Osteocyte (in vitro differentiated cells): ENCODE data around the gene INAVA. TPM values are rescaled to one million over a fixed set of nuclear protein-coding genes. Genes with fewer than 3 reads are reported as not detected.

Experiments
- DNase-seq: peaks from one replicate; pipeline ENCODE4 v3.0.0; 2021; ENCODE audit warnings: mixed read lengths; ENCODE audit not compliant: unreplicated experiment; ENCODE audit errors: extremely low spot score
- H3K27ac Mint-ChIP-seq: one replicate; pipeline ENCODE4 v1.8.0; 2021; ENCODE audit warnings: mild to moderate bottlenecking, mixed read lengths; ENCODE audit not compliant: unreplicated experiment
- H3K27me3 Mint-ChIP-seq: one replicate; pipeline ENCODE4 v1.8.0; 2021; ENCODE audit warnings: mixed read lengths; ENCODE audit not compliant: unreplicated experiment
- H3K36me3 Mint-ChIP-seq: one replicate; pipeline ENCODE4 v1.8.0; 2021; ENCODE audit warnings: mixed read lengths; ENCODE audit not compliant: unreplicated experiment
- H3K4me1 Mint-ChIP-seq: one replicate; pipeline ENCODE4 v1.8.0; 2021; ENCODE audit warnings: mixed read lengths; ENCODE audit not compliant: unreplicated experiment
- H3K4me3 Mint-ChIP-seq: one replicate; pipeline ENCODE4 v1.8.0; 2021; ENCODE audit warnings: mild to moderate bottlenecking, moderate library complexity, mixed read lengths; ENCODE audit not compliant: unreplicated experiment
- H3K9me3 Mint-ChIP-seq: one replicate; pipeline ENCODE4 v1.8.0; 2021; ENCODE audit warnings: mixed read lengths; ENCODE audit not compliant: unreplicated experiment
- CTCF ChIP-seq: fragments of 200-600 bp; sonication (generic); IDR thresholded peaks from 2 replicates; pipeline ENCODE4 v1.5.0; 2021; ENCODE audit warnings: antibody characterized with exemption, mild to moderate bottlenecking, moderate library complexity
- total RNA-seq: library from RNA; stranded (reverse); gene quantifications from 2 replicates; pipeline ENCODE4 v1.2.1, GENCODE V29; 2021

INAVA gene
- total RNA-seq, 1 donor from 2014 or later = 2.0 TPM

- TF ChIP-seq CTCF = no peak
- Mint-ChIP-seq H3K4me3 (no peak overlapping the region), H3K36me3 (no peaks in the 10 kb centered on the region), H3K4me1 (peaks cover 15% of the 10 kb centered on the region), H3K9me3 (no peaks in the 10 kb centered on the region), H3K27me3 (no peaks in the 10 kb centered on the region), H3K27ac (no peak overlapping the region)
- no peak for DNase-seq
Observed at GRCh38 chr1:200919386-200919785, 24.7 kb downstream of the INAVA start.

GRCh38 chr1:200921571-200922110 is 26.9 kb downstream of the INAVA start:
- no peak overlapping the region for H3K4me3 Mint-ChIP-seq
- no peaks in the 10 kb centered on the region for H3K36me3 Mint-ChIP-seq
- DNase-seq = no peak
- no peaks in the 10 kb centered on the region for H3K27me3 Mint-ChIP-seq
- no peaks in the 10 kb centered on the region for H3K9me3 Mint-ChIP-seq
- no peak overlapping the region for H3K27ac Mint-ChIP-seq
- peaks cover 20% of the 10 kb centered on the region for H3K4me1 Mint-ChIP-seq
- TF ChIP-seq CTCF = no peak

- no peak overlapping the region for H3K4me3 Mint-ChIP-seq
- no peak overlapping the region for H3K27ac Mint-ChIP-seq
- DNase-seq = no peak
- no peaks in the 10 kb centered on the region for H3K9me3 Mint-ChIP-seq
- no peaks in the 10 kb centered on the region for H3K36me3 Mint-ChIP-seq
- TF ChIP-seq CTCF = no peak
- H3K4me1 Mint-ChIP-seq = peaks cover 20% of the 10 kb centered on the region
- no peaks in the 10 kb centered on the region for H3K27me3 Mint-ChIP-seq
Observed at GRCh38 chr1:200922406-200922805, 27.7 kb downstream of the INAVA start.

GRCh38 chr1:200923601-200924000 is 28.9 kb downstream of the INAVA start:
- no peaks in the 10 kb centered on the region for H3K36me3 Mint-ChIP-seq
- DNase-seq = no peak
- no peaks in the 10 kb centered on the region for H3K9me3 Mint-ChIP-seq
- H3K27ac Mint-ChIP-seq = no peak overlapping the region
- no peak overlapping the region for H3K4me3 Mint-ChIP-seq
- peaks cover 20% of the 10 kb centered on the region for H3K4me1 Mint-ChIP-seq
- TF ChIP-seq CTCF = no peak
- H3K27me3 Mint-ChIP-seq = no peaks in the 10 kb centered on the region

- H3K27me3 Mint-ChIP-seq = no peaks in the 10 kb centered on the region
- H3K36me3 Mint-ChIP-seq = no peaks in the 10 kb centered on the region
- no peak overlapping the region for H3K27ac Mint-ChIP-seq
- no peak for DNase-seq
- peaks cover under 1% of the 10 kb centered on the region for H3K9me3 Mint-ChIP-seq
- no peak overlapping the region for H3K4me3 Mint-ChIP-seq
- H3K4me1 Mint-ChIP-seq = peaks cover 20% of the 10 kb centered on the region
- no peak for TF ChIP-seq CTCF
Observed at GRCh38 chr1:200925831-200926230, 31.1 kb downstream of the INAVA start.
